Body of pancreas (tissue), 4 donors: ENCODE data around the gene PNO1. TPM values are rescaled to one million over a fixed set of nuclear protein-coding genes. Genes with fewer than 3 reads are reported as not detected.

Source experiments
- ATAC-seq: fragments of 150-250 bp; one replicate; pipeline ENCODE4 v1.9.1; 2016
- DNase-seq, 4 donors: peaks; one replicate each; pipeline ENCODE4 v3.0.0-alpha.2; 2019
- H3K27ac ChIP-seq, 4 donors: fragments of 200-600 bp; sonication (generic); 1 replicate in 3 of 4; 2 replicates in 1 of 4; pipeline versions ENCODE4 v1.5.1 to v1.6.1; 2016 to 2019; ENCODE audit warnings: mild to moderate bottlenecking in 1 of 4, mixed read lengths in 1 of 4, moderate library complexity in 1 of 4
- H3K27me3 ChIP-seq, 2 donors: fragments of 200-600 bp; sonication (generic); one replicate each; pipeline ENCODE4 v1.6.0; 2016; ENCODE audit warnings: mild to moderate bottlenecking in 1 of 2
- H3K36me3 ChIP-seq, 2 donors: fragments of 200-600 bp; sonication (generic); replicated peaks in 1 of 2; 2 replicates each; pipeline ENCODE4 v1.5.1; 2016; ENCODE audit warnings: low read depth in 2 of 2; ENCODE audit not compliant: insufficient read depth in 1 of 2
- H3K4me1 ChIP-seq: fragments of 200-600 bp; sonication (generic); one replicate; pipeline ENCODE4 v1.6.0; 2016
- H3K4me3 ChIP-seq, 2 donors: fragments of 200-600 bp; sonication (generic); 1 replicate in 1 of 2; 2 replicates in 1 of 2; pipeline ENCODE4 v1.5.1; 2016 to 2019
- H3K9me3 ChIP-seq, 3 donors: fragments of 200-600 bp; sonication (generic); 1 replicate in 2 of 3; 2 replicates in 1 of 3; pipeline ENCODE4 v1.5.1; 2016
- POLR2A ChIP-seq, 3 donors: fragments of 450-650 bp; IDR thresholded peaks; one replicate each; pipeline ENCODE4 v1.6.1; 2016; ENCODE audit warnings: antibody characterized with exemption in 3 of 3, mild to moderate bottlenecking in 2 of 3
- WGBS, 2 donors: methylation state at CpG; one replicate each; pipeline ENCODE4 v1.1.5; 2017; 5-methylcytosine and 5-hydroxymethylcytosine counted together
- intact Hi-C: fragments of 100-400 bp; cut with DNase I; formaldehyde crosslinking; loops from one replicate; pipeline ENCODE4 v1.15.1; 2023
- total RNA-seq, 2 donors: library from RNA; depleted of rRNA; stranded (reverse); fragments of >200 nt; gene quantifications; one replicate each; pipeline ENCODE4 v1.1.0, GENCODE V29; 2016
- TF ChIP-seq, protein P1 (sequence below), 7 experiments: fragments of 450-650 bp in 4 of 7; fragments of 200-600 bp in 3 of 7; sonication (generic) in 3 of 7; IDR thresholded peaks; one replicate each; pipeline ENCODE4 v1.5.1; 2016 to 2019; ENCODE audit warnings: antibody characterized with exemption in 7 of 7

PNO1 gene
- total RNA-seq, 2 donors from 2014 or later, result 6.0 to 8.9 TPM

DNA sequence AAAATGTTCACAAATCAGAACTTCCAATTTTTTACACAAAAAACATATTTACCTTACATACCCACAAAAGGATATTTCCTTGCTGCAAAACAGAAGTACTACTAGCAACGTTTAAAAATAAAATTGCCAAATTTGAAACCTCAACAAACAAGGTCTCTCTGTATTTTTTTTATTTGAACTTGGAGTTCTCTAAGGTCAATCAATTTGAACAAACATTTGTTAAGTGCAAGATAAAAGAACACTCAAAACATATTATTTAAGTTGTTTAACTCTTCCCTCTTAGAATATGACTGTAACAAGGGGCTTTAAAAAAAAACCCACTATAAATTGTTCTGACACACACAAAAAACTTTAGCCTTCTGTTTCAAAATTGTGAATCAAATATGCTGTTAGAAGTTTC is 29.6 kb downstream of the PNO1 start:
- Histone ChIP-seq H3K4me1 (peaks cover 42% of the 10 kb centered on the region), H3K36me3 (no peaks in the 10 kb centered on the region), H3K4me3 (no peak overlapping the region), H3K27me3 (no peaks in the 10 kb centered on the region), H3K27ac (peak overlapping the region in 1 of 4 donors; percentile 10), H3K9me3 (no peaks in the 10 kb centered on the region)
- 4 to 8% methylated on average over 1 of the region's 1 CpG for WGBS, 2 donors
- no peak for ATAC-seq
- DNase-seq, result no peak
- intact Hi-C loops, result no loop called here
- TF ChIP-seq, protein P1, sequence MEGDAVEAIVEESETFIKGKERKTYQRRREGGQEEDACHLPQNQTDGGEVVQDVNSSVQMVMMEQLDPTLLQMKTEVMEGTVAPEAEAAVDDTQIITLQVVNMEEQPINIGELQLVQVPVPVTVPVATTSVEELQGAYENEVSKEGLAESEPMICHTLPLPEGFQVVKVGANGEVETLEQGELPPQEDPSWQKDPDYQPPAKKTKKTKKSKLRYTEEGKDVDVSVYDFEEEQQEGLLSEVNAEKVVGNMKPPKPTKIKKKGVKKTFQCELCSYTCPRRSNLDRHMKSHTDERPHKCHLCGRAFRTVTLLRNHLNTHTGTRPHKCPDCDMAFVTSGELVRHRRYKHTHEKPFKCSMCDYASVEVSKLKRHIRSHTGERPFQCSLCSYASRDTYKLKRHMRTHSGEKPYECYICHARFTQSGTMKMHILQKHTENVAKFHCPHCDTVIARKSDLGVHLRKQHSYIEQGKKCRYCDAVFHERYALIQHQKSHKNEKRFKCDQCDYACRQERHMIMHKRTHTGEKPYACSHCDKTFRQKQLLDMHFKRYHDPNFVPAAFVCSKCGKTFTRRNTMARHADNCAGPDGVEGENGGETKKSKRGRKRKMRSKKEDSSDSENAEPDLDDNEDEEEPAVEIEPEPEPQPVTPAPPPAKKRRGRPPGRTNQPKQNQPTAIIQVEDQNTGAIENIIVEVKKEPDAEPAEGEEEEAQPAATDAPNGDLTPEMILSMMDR (IDR thresholded peaks at IDR 0.05), result no peak
- no peak for TF ChIP-seq POLR2A (IDR thresholded peaks at IDR 0.05)

DNA sequence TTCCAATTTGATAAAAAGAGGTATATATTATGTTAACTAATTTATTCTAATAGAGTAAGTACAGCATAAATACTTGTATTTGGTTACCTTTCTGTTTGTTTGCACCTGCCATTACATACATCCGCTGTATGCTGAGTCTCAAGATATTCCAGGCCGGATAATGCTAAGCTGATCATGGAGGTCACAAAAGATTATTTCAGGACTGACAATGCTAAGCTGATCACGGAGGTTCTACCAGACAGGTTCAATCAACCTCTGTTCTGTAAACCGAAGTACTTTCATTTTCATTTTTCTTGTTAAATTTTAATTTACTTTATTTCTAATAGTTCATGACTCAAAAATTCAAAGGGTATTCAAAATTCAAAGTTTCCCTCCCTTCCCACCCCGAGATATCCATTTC is 31.1 kb downstream of the PNO1 start:
- TF ChIP-seq, protein P1 (IDR thresholded peaks at IDR 0.05), result no peak
- no peak for TF ChIP-seq POLR2A (IDR thresholded peaks at IDR 0.05)
- Histone ChIP-seq H3K27ac (no peak overlapping the region), H3K27me3 (no peaks in the 10 kb centered on the region), H3K4me1 (peaks cover 54% of the 10 kb centered on the region), H3K36me3 (no peaks in the 10 kb centered on the region), H3K9me3 (no peaks in the 10 kb centered on the region), H3K4me3 (no peak overlapping the region)
- WGBS, 2 donors, result 30 to 36% methylated on average over 5 of the region's 5 CpGs
- no peak for DNase-seq
- intact Hi-C loops, result no loop called here
- ATAC-seq, result no peak

DNA sequence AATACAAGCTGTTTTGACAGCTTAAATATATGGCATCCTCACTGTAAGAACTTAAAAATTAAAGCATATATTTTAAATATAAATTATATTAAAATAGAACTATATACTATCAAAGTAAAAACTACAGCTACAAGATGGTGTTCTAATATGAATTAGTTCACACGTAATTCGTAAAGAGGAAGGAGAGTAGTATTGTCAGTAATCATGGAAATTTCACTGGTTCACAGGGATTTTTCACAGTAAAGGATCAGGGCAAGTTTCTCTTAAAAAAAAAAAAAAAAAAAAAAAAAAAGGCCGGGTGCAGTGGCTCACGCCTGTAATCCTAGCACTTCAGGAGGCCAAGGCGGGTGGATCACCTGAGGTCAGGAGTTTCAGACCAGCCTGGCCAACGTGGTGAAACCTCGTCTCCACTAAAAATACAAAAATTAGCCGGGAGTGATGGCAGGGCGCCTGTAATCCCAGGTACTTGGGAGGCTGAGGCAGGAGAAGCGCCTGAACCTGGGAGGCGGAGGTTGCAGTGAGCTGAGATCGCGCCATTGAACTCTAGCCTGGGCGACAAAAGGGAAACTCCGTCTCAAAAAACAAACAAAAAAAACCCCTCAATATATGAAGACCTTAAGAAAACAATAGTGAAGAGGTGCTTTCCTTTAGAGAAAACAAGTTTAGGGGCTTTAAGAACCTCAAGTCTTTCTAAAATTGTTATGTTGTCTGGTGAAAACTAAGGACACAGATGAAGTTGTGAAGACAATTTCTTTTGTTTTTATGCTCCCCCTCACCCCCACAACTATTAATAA is 32.5 kb downstream of the PNO1 start:
- DNase-seq, result no peak
- Histone ChIP-seq H3K27me3 (no peaks in the 10 kb centered on the region), H3K36me3 (no peaks in the 10 kb centered on the region), H3K27ac (no peak overlapping the region), H3K4me3 (no peak overlapping the region), H3K9me3 (no peaks in the 10 kb centered on the region), H3K4me1 (peaks cover 65% of the 10 kb centered on the region)
- TF ChIP-seq POLR2A (IDR thresholded peaks at IDR 0.05), result no peak
- TF ChIP-seq, protein P1 (IDR thresholded peaks at IDR 0.05), result no peak
- WGBS, 2 donors, result 88 to 93% methylated on average over 15 of the region's 15 CpGs
- intact Hi-C loops, result no loop called here
- no peak for ATAC-seq

DNA sequence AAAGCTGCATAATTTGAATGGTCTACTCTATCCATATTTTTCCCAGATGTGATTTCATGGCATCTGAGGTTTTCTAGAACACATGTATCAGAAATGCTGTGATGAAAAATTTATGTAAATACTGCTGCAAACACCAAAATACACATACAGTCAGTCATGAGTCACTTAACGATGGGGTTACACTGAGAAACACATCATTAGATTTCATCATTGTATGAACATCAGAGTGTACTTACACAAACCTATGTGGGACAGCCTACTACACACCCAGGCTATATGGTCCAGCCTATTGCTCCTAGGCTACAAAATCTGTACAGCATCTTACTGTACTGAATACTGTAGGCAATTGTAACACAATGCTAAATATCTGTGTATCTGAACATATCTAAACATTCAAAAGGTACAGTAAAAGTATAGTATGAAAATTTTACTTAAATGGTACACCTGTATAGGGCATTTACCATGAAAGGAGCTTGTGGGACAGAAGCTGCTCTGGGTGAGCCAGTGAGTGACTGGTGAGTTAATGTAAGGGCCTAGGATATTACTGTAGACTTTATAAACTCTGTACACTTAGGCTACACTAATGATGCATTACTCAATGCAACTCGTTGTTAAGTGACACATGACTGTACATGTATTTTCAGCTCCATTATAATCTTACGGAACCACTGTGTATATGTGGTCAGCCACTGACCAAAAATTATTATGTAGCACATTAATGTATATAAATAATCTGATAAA is 33.5 kb downstream of the PNO1 start:
- ATAC-seq (no peak), DNase-seq (no peak)
- 57 to 61% methylated on average over 3 of the region's 3 CpGs for WGBS, 2 donors
- H3K9me3 ChIP-seq, result no peaks in the 10 kb centered on the region
- H3K4me1 ChIP-seq, result peaks cover 75% of the 10 kb centered on the region
- H3K27me3 ChIP-seq, result no peaks in the 10 kb centered on the region
- H3K27ac ChIP-seq, result no peak overlapping the region
- no peak overlapping the region for H3K4me3 ChIP-seq
- intact Hi-C loops, result no loop called here
- no peaks in the 10 kb centered on the region for H3K36me3 ChIP-seq
- no peak for TF ChIP-seq POLR2A (IDR thresholded peaks at IDR 0.05)
- TF ChIP-seq, protein P1 (IDR thresholded peaks at IDR 0.05), result no peak
